ENCODE results near the gene GNG4. TPM values are rescaled to one million over a fixed set of nuclear protein-coding genes. Genes with fewer than 3 reads are reported as not detected.

Gene GNG4
- total and polyA plus RNA-seq, 9 of the 15 experiments (the other 6 are each of a cell fraction or from before 2014, with no cell fraction given) = 0.06 to 0.58 (median 0.08) TPM; not detected in 4

- TF ChIP-seq DNMT1 (IDR thresholded peaks at IDR 0.05) (no peak), HNRNPH1 (optimal IDR thresholded peaks at IDR 0.05; ENCODE audit: low read depth, low read length) (no peak), HDAC8 (tag; IDR thresholded peaks at IDR 0.05) (peak; percentile 98), SRSF3 (IDR thresholded peaks at IDR 0.05; ENCODE audit: insufficient read depth, low read length) (no peak), PHB2 (IDR thresholded peaks at IDR 0.05; ENCODE audit: low read depth) (no peak), CBX1 (IDR thresholded peaks at IDR 0.05; ENCODE audit: low read depth) (no peak), HNRNPLL (IDR thresholded peaks at IDR 0.05; ENCODE audit: low read depth, low read length, poor library complexity, severe bottlenecking) (no peak), ZNF274 (IDR thresholded peaks at IDR 0.05; ENCODE audit: borderline replicate concordance, low read depth, low read length) (no peak), ETV1 (tag; conservative IDR thresholded peaks at IDR 0.05; ENCODE audit: low read depth) (peak; percentile 89), ZNF184 (CRISPR knock-in tag; IDR thresholded peaks at IDR 0.05) (no peak), ZNF668 (CRISPR knock-in tag; IDR thresholded peaks at IDR 0.05) (peak; percentile 95), PRPF4 (IDR thresholded peaks at IDR 0.05; ENCODE audit: insufficient read depth, low read depth, low read length, poor library complexity, severe bottlenecking) (no peak), SMAD4 (CRISPR knock-in tag; conservative IDR thresholded peaks at IDR 0.05) (peak; percentile 96), ZNF707 (CRISPR knock-in tag; conservative IDR thresholded peaks at IDR 0.05) (peak; percentile 45; the same call in 1 of the 2 replicates), SMAD3 (CRISPR knock-in tag; conservative IDR thresholded peaks at IDR 0.05) (peak; percentile 98), ZNF699 (CRISPR knock-in tag; IDR thresholded peaks at IDR 0.05; ENCODE audit: insufficient replicate concordance) (no peak), NR3C1 (CRISPR knock-in tag; IDR thresholded peaks at IDR 0.05) (no peak), CREB3L1 (IDR thresholded peaks at IDR 0.05; ENCODE audit: borderline replicate concordance, low read depth) (peak; percentile 44; the same call in 1 of the 2 replicates), POLR3G (IDR thresholded peaks at IDR 0.05; ENCODE audit: extremely low read depth, insufficient read length, insufficient replicate concordance) (no peak), KLF6 (CRISPR knock-in tag; IDR thresholded peaks at IDR 0.05; ENCODE audit: borderline replicate concordance) (peak; percentile 98), TSC22D4 (tag; IDR thresholded peaks at IDR 0.05) (no peak), CCAR2 (IDR thresholded peaks at IDR 0.05; ENCODE audit: low read depth, low read length) (no peak), USF2 (CRISPR knock-in tag; IDR thresholded peaks at IDR 0.05) (no peak), NRF1 (conservative IDR thresholded peaks at IDR 0.05 in 1 of 2, IDR thresholded peaks at IDR 0.05 in 1 of 2) (peak; percentile 66 to 72), CBFA2T3 (IDR thresholded peaks at IDR 0.05) (no peak; the same call in 1 of the 2 replicates)
- TF ChIP-seq, protein P1, sequence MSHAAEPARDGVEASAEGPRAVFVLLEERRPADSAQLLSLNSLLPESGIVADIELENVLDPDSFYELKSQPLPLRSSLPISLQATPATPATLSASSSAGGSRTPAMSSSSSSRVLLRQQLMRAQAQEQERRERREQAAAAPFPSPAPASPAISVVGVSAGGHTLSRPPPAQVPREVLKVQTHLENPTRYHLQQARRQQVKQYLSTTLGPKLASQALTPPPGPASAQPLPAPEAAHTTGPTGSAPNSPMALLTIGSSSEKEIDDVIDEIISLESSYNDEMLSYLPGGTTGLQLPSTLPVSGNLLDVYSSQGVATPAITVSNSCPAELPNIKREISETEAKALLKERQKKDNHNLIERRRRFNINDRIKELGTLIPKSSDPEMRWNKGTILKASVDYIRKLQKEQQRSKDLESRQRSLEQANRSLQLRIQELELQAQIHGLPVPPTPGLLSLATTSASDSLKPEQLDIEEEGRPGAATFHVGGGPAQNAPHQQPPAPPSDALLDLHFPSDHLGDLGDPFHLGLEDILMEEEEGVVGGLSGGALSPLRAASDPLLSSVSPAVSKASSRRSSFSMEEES (CRISPR knock-in tag; IDR thresholded peaks at IDR 0.05) = peak; percentile 43
Measured at GRCh38 chr1:235588916-235589515, 60.6 kb downstream of the GNG4 start (continued).

Data from K562 (cell line).